ENCODE measurements around the gene HOXA1.

HOXA1 gene

DNA sequence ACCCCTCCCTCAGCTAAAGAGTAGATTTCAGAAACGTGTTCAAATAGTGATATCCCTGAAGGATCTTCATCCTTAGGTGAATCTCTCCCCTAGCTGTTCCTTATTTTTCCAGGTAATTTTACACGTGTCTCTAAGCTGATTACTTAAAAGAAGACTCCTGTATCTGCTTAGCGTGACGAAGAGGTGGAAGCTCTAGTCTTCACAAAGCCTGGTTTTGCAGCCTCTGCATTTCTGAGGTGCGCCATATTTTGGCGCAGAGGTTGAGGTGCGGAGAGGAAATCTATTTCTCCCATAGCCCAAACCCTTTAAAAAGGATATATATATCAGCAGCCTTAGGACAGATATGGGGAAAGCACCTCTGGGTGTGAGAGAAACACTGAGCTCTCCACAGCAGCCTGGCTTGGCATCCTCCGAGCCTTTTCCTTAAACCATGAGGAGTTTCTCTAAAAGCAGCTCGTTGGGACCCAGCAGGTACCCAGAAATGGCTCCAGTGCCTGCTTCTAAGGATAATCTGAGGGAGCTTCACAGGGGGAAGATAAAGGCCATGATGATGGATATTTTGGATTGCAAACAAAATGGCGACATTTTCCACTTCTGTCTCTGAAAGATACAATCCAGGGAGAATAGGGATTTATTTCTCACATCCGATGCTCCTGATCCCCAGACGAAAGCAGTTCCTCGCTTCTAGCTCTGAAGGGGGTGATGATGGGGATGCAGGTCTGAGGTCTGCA lies 9.7 kb upstream of the HOXA1 start:
- no peak for DNase-seq (ENCODE audit: low spot score)

DNA sequence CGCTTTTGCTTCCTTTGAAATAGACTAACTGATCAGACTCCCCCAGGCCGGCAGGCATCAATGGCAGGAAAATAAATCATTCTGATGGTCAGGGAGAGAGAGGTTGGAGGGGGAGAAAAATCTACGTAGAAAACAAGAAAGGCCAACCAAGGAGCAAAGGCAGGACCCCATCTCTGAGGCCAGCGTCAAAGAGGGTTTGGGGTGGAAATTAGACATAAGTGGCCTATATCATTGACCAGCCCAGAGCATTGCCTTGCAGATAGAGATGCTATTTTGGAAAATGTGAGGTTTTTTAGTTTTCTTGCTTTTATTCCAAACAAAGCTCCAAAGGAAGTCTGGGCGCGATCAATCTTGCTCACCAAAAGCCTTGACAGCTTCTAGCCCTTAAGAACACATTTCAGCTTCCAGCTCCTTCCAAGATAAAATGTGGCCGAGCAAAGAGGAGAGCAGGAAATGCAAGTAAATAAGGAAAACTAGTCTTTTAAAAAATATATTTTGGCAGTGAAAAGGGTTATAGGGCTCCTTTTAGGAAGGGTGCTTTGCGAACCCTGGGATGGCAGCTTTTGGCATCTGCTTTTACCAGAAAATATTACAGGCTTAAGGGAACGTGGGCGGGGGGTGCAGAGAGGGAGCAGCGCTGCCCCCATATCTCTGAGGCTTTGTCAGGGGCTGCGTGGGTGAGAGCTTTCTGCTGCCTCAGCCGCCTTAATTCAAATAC lies 8.7 kb upstream of the HOXA1 start:
- no peak for DNase-seq (ENCODE audit: low spot score)

DNA sequence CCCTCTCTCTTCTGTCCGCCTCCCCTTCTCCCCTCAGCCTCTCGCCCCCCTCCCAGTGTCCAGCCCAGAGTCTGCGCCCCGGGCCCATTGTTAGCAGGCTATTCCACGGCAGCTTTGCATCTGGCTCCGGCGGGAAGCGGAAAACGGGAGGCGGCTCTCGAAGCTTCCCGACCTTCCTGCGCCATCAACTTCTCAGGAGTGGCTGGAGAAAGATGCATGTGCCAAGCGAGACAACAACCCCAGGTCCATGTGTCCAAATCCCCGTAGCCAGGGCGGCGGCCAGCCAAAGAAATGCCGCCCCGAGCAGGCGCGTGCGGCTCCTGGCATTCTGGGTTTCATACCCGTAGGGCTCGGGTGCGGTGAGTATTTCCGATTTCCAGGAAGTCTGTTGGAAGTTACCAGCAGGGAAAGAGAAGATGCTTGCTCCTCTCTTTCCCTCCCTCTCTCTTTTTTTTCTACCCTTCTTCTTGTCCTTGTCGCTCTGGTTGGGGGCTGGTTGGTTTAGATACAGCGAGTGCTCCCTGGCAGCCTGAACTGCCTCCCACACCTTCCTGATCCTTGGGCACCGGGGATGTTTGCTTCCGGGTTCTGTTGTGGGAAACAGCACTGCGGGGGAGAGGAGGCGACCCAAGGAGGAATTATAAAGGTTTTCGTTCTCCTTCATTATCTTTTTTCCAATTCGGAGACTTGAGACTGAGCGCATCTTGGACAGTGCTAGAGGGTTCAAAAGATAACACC lies 7.9 kb upstream of the HOXA1 start:
- DNase-seq (ENCODE audit: low spot score) = no peak

DNA sequence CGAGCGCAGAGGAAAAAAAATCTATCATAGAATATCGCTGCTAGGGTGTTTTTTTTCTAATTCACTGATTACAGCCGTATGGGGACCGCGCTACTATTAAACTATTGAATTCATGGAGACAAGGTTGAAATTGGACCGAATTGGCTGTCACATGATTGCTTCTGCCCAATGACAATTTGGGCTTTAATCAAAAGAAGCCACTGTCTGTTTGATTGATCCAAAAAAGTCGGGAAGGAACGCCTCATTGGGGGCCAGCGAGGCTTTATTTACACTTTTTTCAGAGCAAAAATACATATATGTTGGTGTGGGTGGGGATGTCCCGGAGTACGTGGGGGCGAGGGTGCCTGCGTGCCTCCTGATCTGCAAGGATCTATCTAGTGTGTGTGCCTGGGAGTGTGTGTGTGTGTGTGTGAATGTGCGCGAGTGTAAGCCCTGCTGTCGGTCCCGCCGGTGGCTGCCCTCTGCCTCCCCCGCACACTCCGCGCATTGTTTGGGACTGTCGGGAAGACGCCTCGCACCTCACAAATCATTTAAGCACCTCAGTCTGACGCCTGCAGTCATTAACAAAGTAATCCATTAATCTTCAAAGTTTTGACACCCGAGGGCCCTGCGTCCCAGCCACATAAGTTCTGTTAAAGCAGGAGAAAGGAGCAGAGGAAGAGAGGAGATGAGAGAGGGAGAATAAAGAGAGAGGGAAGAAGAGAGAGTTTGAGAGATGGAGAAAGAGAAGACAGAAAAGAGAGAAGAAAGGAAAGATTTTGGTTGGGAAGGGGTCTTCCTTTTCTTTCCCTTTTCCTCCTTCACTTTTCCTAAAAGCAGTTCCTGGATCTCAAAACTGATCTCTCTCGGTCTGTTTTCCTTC lies 7.0 kb upstream of the HOXA1 start, which contains the start of gene HOXA2:
Gene HOXA2 (minus strand): TSS at position 103 of the 862 bp plus-strand sequence. CDS start 183 bp downstream, outside the sequence.
- DNase-seq (ENCODE audit: low spot score) = no peak

DNA sequence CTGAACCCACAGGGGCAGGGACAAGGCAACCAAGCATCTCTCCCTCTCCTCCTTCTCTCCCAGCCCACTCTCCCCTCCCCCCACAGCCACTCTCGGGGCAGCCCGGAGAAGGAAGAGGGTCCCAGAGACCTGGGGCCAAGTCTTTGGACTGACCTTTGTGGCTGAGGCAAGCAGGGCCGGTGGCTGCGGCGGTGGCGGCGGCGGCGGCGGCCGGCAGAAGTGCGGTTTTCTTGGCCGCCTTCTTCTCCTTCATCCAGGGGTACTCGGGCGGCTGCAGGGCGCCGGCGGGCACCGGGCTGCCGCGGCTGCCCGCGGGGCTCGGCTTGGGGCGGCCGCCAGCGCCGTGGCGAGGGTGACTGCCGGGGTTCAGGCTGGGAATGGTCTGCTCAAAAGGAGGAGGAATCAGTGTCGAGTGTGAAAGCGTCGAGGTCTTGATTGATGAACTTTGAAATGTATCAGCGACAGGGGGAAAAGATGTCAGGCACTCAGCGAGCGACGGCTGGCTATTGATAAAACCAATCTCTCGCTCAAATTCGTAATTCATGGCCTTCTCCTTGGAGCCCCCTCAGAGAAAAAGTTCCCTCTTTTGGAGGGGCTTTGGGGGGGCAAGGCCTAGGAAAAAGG lies 6.3 kb upstream of the HOXA1 start:
- DNase-seq (ENCODE audit: low spot score) = no peak

DNA sequence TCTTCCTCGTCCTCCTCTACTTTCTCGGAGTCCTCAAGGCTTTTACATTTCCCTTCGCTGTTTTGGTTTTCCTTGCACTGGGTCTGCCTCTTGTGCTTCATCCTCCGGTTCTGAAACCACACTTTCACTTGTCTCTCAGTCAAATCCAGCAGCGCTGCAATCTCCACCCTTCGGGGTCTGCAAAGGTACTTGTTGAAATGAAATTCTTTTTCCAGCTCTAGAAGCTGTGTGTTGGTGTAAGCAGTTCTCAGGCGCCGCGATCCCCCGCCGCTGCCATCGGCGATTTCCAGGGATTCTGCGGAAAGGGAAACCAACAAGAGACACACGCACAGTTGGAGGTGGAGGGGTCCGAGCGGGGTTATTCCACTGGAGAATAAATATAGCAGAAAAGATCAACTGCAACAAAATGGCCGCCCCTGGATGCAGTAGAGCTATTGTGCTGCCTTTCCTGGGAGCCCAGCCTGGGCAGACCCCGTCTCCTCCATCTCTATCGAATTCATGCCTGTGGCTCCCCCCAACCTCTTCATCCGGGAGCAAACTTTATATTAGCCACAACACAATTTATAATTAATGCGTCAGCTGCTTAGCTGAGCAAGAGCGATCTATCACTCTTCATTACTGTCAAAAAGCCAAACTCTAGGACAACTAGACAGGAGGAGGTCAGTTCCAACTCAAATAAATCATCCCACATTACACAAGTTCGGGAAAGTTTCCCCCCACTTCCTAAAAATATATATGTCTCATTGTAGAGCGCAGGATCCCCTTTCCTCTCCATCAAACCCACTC lies 5.6 kb upstream of the HOXA1 start:
- DNase-seq (ENCODE audit: low spot score) = no peak

DNA sequence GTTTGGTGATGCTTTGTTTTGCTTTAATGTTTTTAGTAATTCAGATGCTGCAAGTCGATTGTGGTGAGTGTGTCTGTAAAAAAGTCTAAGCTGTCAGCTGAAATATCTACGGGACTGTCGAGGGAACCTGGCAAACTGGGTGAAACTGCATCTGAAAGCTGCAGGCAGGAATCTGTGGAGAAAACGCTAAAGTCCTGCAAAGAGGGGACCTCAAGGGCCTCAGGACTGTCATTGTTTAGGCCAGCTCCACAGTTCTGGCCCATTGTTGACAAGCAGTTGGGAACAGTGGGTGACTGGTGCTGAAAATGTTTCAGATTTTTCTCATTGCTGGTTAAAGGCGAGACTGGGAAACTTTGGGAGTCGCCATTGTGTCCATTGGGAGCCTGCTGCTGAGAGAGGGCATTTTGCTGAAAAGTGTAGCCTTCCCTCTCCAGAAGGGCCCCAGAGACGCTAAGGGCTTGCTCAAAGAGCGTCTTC lies 4.9 kb upstream of the HOXA1 start:
- DNase-seq (ENCODE audit: low spot score) = no peak

DNA sequence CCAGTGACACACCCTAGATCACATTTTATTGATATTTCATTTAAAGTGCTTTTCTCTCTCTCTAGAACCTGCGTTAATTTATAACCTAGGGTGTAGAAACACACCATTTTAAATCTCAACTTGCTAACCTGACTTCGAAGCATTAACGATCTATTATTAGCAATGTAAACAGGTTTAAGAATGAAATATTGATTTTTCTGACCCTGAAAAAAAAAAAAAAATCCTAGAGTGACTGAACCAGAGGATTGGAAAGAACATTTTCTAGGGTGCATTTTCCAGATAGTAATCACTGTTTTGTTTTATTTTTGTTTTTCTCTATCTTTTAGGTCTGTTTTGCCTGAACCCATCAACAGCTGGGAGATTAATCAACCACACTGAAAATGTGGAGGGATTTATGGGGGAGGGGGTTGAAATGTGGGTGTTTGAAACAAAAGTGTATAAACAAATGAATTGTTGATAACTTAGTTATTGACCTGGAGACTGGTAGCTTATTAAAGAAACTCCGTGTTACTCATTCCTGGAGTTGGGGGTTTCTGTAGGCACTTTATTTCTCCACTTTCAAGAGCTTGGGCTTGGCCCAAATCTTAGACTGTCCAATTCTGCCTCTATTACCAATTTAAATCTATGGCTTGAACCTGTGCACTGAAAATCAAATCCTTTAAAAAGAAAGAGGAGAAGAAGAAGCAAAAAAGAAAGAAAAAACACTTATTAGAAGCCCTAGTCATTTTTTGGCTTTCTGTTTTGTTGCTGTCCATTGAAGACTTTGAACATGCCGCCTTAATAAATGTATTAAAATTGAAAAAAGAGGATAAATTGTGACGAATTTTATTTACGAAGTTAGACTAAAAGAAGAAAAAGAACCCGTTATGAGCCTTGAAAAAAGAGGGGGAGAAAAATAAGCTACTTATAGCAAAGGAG lies 3.9 kb upstream of the HOXA1 start:
- no peak for DNase-seq (ENCODE audit: low spot score)

DNA sequence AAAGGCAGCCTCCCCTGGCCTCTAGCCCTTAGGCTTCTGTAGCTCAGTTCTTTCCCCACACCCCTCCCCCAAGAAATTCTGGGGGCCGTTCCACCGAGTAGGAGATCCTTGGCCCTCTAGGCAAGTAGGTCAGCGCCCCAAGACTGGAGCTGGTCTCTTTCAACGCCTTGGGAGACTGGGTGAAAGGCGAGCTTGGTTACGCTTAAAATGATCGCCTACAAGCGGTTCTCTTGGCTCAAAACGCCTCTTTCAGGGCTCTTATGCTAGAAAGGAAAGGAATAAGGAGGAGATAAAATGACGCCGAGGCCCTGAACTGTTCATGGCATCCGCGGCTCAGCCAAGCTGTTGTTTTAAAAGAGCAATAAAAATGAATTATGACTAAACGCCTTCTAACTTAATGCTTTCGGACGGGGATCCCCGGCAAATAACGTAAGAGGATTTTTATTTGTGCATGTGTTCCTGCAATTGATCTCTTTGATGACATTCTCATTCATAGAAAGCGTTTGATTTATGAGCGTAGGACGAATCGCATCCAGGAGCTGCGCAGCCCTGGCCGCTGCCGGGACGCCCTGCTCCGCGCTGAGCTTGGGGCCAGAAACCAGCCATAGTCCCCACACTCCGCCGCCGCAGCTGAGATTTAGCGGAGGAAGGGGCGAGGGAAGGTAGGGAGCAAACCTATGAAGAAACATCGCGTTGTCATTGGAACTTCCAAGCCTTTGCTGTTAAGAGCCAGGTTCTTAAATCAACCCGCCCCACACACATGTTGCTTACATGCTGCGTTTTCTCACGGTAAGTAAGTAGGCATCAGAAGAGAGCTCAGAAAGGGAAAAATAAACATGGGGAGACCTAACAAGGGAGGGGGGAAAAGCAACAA lies 3.0 kb upstream of the HOXA1 start:
- no peak for DNase-seq (ENCODE audit: low spot score)

DNA sequence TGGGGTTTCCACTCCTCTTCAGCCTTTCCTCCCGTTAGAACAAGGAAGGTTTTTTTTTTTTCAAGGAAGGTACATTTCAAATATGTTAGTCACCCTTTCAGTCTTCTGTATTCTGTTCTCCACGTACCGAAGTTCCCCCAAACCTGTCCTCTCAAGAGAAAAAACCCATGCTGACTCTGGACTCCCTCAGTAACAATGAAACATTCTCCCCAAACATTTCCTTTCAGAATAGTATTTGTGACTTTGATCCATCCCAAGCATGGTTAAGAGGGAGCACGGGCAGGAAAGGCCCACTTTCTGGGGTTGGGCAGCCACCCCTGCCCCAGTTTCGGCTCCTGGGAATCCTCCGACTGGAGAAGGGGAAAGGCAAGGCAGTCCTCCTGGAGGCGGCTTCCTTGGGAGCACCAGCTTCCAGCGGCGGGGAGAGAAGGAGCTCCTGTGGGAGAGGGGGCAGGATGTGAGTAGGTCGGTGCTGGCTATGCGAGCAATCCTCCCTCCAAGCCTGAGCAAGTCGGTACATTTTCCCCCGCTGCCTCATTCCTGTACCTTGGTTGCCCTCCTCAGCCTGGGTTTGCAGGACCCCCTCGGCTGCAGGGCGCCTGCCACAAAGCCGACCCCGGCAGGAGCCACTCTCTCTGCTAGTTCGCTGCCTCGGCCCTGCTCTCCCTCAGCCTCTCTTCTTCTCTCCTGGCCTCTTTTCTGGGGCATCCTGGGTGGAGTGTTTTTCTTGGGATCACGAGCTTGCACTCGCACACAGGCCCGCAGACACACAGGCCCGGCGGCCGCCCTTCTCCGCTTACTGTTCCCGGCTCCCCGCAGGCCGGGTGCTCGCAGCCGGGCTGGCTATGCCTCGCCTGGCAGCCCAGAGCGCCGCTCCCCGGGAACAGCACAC lies 2.1 kb upstream of the HOXA1 start:
- no peak for DNase-seq (ENCODE audit: low spot score)

DNA sequence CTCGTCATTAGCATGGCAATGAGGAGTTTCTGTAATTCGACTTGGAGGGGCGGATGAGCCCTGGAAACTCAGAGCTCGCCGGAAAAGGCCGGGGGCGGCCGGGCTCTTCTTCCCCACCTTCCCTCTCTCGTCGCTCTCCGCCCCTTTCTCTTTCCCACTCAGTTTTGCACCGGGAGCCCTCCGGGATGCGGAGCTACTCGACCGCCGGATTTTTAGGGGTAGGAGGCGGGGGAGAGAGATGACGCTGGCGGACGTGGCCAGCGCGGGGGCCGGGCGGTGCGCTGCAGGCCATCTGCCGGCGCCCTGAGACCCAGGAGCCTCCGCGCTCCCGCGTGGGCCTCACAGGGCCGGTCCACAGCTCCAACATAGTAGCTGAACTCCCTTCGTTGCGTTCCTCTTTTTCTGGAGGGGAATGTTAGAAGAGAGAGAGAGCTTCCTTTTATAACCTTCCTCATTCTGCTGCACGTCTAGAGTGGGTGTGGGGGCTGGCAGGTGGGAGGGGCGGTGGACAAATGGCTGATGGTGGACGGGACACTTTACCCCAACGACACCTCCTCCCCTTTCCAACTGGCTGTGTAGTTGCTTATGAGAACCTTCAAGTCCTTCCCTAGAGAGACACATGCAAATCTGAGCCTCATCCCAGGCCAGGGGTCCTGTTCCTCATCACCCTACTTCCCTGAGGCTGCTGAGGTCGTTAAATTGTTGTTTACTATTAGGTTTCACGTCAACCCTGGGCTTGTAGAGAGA lies 1.1 kb upstream of the HOXA1 start:
- DNase-seq (ENCODE audit: low spot score) = no peak

DNA sequence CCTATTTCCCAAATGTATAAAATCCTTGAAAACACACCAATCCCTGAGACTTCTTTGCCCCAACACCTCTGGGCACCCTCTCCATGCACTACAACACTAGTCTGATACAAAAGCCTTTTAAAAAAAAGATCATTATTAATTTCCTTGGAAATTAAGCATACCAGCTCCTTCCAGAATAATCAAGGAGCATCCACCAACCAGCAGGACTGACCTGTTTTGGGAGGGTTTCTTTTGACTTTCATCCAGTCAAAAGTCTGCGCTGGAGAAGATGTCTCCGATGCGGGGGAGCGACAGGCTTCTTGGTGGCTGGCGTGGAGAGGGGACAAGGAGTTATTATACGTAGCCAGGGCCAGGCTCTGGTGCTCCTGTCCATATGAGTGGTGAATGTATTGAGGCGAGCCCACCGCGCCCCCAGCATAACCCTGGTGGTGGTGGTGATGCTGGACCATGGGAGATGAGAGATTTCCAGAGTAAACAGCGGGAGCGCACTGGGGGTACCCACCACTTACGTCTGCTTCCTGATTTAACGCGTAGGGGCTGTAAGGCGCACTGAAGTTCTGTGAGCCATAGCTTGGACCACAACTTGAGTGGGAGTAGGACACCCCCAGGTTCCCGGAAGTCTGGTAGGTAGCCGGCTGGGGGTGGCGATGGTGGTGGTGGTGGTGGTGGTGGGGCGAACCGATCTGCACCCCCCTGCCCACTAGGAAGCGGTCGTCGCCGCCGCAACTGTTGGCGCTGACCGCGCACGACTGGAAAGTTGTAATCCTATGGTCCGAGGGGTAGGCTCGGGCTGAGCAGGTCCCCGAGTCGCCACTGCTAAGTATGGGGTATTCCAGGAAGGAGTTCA lies 527 bp downstream of the HOXA1 start:
- DNase-seq (ENCODE audit: low spot score) = no peak

DNA sequence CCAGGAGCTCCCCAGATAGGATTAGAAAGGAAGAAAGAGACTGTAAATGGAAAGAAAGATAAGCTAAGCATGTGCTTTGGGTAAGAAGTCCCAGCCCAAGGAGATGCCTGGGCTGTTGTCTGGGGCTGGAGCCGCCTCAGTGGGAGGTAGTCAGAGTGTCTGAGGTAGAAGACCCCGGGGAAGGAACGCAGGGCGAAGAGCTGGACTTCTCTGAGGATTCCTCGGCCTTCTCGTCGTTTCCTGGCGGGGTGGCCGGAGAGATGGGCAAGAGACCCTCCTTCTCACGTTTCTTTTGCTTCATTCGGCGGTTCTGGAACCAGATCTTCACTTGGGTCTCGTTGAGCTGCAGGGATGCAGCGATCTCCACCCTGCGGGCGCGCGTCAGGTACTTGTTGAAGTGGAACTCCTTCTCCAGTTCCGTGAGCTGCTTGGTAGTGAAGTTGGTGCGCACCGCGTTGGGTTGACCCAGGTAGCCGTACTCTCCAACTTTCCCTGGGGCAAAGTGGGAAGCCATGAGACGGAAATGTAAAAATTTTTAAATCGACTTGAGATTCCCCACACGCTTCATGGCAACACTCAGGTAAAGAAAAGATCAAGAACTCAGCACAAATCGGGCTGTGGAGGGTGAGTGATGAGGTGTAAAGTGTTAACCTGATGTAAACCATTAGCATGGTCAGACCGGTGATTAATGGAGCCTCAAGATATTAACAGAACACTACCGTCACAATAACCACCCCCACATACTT lies 1.3 kb downstream of the HOXA1 start:
- DNase-seq (ENCODE audit: low spot score) = no peak

DNA sequence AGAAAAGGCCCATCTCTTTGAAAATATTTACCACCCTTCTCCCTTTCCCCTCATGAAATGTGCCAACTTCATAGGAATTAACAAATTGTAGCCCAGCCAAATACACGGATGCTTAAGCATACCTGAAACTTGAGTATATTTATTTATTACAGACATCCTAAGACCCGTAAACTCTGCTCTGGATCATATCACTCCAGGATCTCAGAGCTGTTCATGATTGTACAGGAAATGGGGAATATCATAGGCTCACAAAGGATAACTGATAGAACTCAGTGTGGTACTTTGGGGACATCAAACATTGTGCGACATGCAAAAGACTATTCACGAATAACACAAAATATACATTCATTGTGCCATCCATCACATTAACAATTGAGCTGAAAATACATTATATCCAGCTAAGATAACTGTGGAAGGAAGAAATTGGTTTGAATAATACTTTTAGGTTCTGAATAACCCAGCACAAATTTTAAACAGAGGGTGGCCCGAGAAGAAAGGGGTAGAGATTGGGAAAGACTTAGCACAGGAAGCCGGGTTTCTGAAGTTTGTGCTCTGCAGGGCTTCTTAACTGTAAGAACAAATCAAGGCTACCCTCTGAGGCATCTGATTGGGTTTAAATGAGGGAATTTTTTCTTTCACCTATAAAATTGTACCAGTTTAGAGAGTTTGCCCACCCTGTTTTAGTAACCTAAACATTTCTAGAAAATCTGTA lies 2.5 kb downstream of the HOXA1 start:
- no peak for DNase-seq (ENCODE audit: low spot score)

DNA sequence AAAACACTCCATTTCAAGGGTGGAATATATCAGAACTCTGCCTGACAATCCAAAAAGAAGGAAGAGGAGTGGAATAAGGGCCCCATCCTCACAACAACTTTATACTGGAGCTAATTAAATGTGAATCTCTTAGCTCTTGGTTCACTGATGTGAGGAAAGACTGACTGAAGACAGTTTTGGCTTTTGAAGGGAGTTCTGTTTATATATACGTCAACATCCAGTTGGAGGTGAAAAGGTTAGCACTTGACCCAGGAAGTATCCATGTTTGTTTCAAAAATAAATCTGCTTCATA lies 3.0 kb downstream of the HOXA1 start:
- DNase-seq (ENCODE audit: low spot score) = no peak
